Measurements from ENCODE around the gene USP48. TPM values are rescaled to one million over a fixed set of nuclear protein-coding genes. Genes with fewer than 3 reads are reported as not detected.

Gene USP48
- total and polyA plus RNA-seq, 12 donors = 13.8 to 45.0 (median 36.1) TPM

- ATAC-seq (no peak), DNase-seq (no peak)
- Histone ChIP-seq H3K4me1 (no peaks in the 10 kb centered on the region), H3K4me3 (no peak overlapping the region), H3K27ac (no peak overlapping the region), H3K27me3 (no peaks in the 10 kb centered on the region), H3K9me3 (no peaks in the 10 kb centered on the region), H3K36me3 (peaks cover 0 to 99% (median 35%) of the 10 kb centered on the region in 9 donors)
- no peak for TF ChIP-seq CTCF (IDR thresholded peaks at IDR 0.05)
- intact Hi-C loops (cut with DNase I) = loop anchor here in 1 of 10 donors (5.0 kb wide), 1 partner anchor 1907 kb away; the partner anchor contains the start of gene RNF186
- 86 to 89% methylated on average over 4 of the region's 4 CpGs for WGBS, 2 donors
Observed at GRCh38 chr1:21724098-21724497, 58.9 kb downstream of the USP48 start.

- Histone ChIP-seq H3K27me3 (no peaks in the 10 kb centered on the region), H3K9me3 (no peaks in the 10 kb centered on the region), H3K36me3 (peaks cover 0 to 99% (median 36%) of the 10 kb centered on the region in 9 donors), H3K4me1 (no peaks in the 10 kb centered on the region), H3K4me3 (no peak overlapping the region), H3K27ac (no peak overlapping the region)
- DNase-seq (no peak), ATAC-seq (no peak)
- intact Hi-C loops (cut with DNase I) = loop anchor here in 1 of 10 donors (5.0 kb wide), 1 partner anchor 1904 kb away; the partner anchor contains the start of gene RNF186
- TF ChIP-seq CTCF (IDR thresholded peaks at IDR 0.05) = no peak
- 73 to 75% methylated on average over 7 of the region's 7 CpGs for WGBS, 2 donors
Observed at GRCh38 chr1:21721295-21721985, 61.5 kb downstream of the USP48 start.

GRCh38 chr1:21716169-21716568, 66.8 kb downstream of the USP48 start:
- Histone ChIP-seq H3K27me3 (no peaks in the 10 kb centered on the region), H3K36me3 (peaks cover 0 to 100% (median 58%) of the 10 kb centered on the region in 9 donors), H3K27ac (no peak overlapping the region), H3K4me1 (no peaks in the 10 kb centered on the region), H3K9me3 (no peaks in the 10 kb centered on the region), H3K4me3 (no peak overlapping the region)
- DNase-seq (no peak), ATAC-seq (no peak)
- TF ChIP-seq CTCF (IDR thresholded peaks at IDR 0.05) = no peak
- intact Hi-C loops (cut with DNase I) = loop anchor here in 1 of 10 donors (10.0 kb wide), 1 partner anchor 249 kb away; no protein-coding TSS in a partner anchor
- 72 to 77% methylated on average over 2 of the region's 2 CpGs for WGBS, 2 donors

GRCh38 chr1:21707891-21708290, 75.1 kb downstream of the USP48 start:
- no peak for ATAC-seq
- no peak for TF ChIP-seq CTCF (IDR thresholded peaks at IDR 0.05)
- WGBS, 2 donors = 93 to 95% methylated on average over 4 of the region's 4 CpGs
- Histone ChIP-seq H3K27ac (no peak overlapping the region), H3K27me3 (no peaks in the 10 kb centered on the region), H3K4me3 (no peak overlapping the region), H3K36me3 (peaks cover 0 to 96% (median 17%) of the 10 kb centered on the region in 9 donors), H3K4me1 (peaks cover 0 to 17% (median 10%) of the 10 kb centered on the region in 9 donors), H3K9me3 (no peaks in the 10 kb centered on the region)
- no peak for DNase-seq
- intact Hi-C loops (cut with DNase I) = no loop called here

Measured in heart right ventricle (tissue), 16 donors.